Left forelimb (tissue), 1 donor: Measurements from ENCODE around the gene DGCR2.

Experiments
- DNase-seq: peaks from one replicate; pipeline ENCODE4 v3.0.0-alpha.2; 2018; ENCODE audit warnings: low spot score

Gene DGCR2

DNA sequence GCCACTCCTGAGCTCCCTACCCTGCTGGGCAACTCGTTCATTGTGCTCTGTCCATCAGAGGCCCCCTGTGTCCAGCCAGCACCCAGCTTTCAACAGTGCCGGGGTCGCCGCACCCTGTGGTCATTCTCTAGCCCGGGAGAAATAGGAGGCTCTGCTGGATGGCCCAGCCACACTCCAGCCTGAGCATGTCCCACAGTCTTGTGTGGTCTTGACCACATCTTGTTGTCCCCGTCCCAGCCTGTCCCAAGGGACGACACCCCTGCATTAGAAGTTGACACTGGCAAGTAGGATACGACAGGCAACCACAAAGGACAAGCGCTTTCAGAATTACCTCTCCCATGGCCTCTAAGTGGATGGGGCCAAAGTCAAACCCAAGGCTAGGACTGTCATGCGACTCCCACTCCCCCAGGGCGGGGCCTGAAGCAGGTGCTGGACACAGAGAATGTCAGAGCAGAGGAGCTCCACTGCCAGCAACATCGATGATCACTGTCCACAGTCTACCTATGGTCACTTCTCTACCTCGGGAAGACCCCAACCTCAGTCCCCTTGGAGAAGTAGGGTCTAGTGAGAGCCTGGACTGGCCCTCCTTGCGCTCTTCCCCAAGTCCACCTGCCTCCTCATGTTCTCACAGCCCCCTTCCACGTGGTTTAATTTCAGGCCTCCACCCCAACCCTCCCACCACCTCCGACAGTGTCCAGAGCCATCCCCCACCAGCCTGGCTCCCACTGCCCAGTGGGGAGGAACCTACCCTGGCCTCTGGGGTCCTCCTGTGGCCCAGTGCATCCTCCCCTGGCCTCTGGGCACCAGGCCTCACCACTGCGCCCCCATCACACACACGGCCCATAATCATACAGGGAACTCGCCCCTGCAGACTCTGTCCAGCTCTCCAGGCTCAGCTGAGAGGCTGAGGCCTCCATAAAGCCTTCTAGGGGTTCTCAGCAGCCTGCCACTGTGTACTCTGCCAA is 4.4 kb upstream of the DGCR2 start:
- no peak for DNase-seq

DNA sequence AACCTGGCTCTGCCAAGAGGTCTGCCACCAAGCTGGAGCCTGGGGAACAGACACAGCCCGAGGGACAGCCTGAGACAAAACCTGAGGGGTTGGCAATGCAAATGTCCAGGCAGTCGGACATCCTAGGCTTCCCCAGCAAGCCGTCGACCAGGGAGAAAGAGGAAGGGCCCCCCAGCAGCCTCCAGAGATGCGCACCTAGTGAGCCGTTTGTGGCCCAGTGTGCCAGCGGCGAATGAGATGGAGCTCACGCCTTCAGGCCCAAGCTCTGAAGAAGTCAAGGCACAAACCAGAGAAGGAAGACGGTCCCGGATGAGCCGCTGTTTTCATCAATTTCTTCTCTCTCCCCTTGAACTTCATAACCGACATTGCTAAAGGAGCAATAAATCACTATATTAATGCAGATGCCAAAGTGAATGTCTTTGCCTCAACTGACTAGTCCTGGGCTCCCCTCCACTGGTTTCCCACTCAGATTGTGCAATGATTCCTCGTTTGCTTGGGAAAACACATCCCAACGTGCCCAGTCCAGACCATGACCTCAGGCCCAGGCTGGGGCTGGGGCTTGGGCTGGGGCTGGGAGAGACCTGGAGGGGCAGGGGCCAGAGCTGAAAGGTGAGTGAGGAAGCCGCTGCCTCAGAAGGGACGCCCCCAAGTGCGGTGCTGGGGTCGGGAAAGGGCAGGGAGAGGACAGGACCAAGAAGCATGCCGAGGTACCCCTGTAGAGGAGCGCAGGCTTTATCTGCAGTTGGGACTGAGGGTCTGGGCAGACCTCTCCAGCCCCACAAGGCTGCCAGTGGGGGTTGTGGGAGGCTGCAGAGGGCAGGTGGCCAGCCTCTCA is 3.5 kb upstream of the DGCR2 start:
- DNase-seq = no peak

DNA sequence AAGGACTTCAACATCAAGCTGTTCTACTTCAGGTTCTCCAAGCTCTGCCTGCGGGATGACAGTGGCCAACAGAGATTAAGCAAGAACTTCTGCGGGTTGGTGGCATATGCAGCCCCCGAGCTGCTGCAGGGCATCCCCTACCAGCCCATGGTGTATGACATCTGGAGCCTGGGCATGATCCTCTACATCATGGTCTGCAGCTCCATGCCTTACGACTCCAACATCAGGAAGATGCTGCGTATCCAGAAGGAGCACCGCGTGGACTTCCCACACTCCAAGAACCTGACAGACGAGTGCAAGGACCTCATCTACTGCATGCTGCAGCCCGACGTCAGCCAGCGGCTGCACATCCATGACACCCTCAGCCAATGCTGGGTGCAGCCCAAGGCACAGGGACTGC is 2.8 kb upstream of the DGCR2 start:
- no peak for DNase-seq

DNA sequence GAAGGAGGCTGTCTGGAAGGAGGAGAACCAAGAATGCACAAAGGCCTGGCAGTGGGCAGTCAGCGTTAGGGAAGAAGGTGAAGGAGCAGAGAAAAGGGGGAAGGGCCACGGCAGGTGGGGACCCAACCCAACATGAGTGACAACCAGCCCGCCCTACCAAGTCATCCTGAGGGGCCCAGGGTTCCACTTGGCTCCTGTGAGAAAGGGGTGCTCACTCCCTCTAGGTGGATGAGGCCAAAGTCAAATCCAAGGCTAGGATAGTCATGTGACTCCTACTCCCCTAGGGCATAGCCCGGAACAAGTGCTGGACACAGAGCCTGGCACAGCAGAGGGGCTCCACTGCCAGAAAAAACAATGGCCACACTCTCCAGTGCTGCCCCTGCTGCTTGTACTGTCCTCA is 2.2 kb upstream of the DGCR2 start:
- no peak for DNase-seq

DNA sequence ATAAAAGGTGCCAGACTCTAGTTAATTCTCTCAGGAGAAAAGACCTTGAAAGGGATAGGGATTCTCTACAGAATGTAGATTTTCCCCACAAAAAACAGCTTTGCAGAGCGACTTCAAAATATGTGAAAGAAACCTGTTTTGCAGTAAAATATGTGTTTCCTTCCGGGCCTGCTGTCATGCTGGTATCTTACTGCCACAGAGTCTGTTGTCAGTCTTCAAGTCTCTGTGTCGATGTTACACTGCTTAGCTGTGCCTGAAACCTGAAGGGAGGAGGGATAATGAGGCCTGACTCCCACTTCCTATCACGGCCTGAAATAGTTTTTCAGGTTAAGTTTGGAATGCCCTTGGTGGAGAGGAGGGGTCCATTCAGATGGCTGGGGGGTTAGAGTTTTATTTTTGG is 1.7 kb upstream of the DGCR2 start:
- DNase-seq = no peak

DNA sequence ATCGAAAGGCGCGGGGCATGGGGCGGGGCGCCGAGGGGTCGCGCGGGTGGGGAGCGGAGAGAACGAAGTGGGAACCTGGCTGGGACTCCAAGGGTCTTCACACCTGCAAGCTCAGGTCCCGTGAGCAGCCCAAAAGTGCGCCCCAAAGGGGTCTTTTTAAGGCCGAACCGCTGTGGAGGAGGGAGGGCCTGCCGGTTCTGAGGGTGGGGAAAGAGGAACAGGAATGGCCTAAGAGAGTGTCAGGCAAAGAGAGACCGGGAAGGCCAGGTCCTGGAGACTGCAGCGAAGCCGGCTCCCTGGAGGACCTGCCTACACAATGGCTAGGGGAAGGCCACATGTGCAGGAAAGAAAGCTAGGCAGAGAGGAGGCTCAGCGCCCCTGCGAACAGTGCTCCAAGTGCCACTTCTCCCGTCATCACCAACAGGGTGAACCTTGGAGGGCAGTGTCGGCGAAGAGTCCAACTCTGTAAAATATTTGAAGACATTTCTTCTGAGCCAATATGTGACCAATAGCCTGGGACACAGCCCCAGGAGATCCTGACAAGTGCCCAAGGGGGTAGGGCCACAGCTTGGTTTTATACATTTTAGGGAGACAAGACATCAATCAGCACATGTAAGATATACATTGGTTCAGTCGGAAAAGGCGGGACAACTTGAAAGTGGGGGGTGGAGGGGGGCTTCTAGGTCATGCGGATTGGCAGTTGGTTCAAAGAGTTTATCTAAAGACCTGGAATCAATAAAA is 710 bp upstream of the DGCR2 start:
- peak; percentile 73 for DNase-seq

DNA sequence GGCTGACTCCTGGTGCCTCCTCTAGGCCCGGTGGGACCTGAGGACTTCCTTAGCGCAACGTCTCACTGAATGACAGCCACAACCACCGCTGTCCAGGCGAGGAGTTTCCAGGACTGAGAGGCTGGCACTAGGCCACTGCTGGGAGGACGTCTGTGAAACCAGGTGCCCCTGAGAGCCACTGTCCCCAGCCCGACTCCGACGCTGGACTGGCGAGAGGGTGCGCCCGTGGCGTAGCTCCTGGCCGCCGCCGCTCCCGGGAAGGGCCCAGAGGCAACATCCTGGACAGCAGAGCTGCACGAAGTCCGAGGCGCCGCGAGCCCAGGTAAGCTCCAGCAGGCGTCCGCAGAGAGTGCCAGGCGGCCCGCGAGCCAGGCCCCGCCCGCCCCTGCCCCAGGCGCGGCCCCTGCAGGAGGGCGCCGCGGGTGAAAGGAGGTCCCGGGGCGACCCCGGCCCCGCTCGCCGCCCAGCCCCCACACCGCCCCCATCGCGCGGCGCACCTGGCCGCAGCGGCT is 525 bp downstream of the DGCR2 start:
- DNase-seq = no peak

DNA sequence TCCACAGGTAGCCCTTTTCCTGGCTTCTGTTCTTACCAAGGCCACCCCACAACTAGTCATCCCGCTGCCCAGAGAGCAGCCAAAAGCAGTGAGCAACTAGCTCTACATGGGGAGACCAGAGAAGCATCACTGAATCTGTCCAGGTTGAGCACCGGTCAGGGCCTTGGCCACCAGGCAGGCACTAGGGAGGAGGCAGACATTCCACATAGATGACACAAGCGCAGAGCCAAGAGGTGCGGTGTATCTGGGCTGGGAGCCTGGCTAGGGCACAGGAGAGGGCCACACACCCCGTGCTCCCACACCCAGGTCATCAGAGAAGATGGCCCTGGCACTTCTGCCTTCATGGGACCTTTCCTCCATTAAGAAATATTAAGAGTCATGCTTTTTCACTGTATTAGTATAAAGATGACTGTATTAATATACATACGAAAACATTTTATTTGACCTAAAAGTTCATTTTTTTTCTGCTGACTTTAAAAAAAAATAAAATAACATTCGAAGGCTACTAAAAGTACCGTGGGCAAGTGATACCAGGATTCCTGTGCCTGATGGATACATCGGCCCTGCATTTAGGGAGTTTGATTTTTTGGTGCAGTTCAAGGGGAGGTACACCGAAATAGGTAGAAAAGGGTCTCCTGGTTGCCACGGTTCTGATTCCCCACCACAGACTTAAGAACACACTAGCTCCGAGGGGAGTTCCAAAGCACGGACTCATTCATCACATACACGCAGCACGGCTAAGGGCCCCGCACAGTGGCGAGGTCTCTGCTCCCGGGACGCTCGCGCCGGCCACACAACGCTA is 1.2 kb downstream of the DGCR2 start:
- no peak for DNase-seq

DNA sequence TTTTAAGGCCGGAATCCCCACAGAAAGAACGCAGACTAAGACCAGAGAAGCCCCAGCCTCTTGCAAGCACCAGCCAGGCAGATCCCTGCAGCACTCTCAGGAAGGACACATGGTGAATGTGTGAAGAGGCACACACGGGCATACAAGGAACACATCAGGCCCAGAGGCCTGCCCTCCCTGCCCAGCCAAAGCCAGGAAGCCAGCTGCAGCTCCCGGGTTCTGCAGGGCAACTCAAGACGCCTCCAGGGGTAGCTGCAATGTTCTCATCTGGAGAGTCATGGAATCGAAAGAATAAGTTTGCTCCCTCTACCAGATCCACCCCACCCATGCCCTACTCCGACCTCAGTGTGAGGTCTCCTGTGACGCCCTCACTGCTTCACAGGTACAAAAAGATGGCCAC is 2.3 kb downstream of the DGCR2 start:
- DNase-seq = no peak

DNA sequence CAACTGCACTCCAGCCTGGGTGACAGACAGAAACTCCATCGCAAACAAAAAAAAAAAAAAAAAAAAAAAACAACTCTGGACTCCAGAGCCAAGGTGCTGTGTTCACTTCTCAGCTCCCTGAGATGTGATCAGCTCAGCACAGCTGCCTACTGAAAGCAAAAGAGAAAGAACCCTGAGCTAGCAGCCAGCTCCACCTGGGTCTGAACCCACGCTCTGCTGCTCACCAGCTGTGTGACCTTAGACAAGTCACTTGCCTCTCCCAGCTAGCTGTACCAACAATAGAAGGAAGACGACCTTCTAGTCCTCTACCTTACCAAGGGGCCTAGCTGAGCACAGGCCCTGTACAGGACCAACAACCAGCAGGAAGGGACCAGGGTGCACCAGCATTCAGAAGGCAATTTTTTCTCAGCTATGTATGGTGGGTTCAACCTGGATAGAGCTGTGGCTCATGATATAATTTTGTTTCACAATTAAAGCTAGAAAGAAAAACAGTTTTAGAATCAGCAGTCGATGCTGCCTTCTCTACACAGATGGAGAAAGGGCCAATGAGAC is 3.8 kb downstream of the DGCR2 start:
- DNase-seq = no peak

DNA sequence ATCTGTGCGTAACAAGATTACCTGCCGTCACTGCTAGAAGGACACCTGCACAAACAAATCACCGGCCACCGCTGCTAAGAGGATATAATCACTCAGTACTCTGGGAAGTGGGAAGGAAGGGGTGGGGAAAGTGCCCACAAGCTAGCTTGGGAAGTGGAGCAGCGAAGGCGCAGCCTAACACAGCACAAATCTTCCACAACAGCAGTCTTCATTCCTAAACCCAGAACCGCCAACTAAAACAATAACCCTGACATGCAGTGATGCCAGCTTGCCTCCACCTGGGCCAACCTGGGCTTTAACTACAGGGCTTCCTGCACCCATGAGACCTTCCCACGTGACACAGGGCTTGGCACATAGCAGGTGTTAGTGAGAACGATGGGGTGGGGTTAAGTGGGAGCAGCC is 5.1 kb downstream of the DGCR2 start:
- no peak for DNase-seq

DNA sequence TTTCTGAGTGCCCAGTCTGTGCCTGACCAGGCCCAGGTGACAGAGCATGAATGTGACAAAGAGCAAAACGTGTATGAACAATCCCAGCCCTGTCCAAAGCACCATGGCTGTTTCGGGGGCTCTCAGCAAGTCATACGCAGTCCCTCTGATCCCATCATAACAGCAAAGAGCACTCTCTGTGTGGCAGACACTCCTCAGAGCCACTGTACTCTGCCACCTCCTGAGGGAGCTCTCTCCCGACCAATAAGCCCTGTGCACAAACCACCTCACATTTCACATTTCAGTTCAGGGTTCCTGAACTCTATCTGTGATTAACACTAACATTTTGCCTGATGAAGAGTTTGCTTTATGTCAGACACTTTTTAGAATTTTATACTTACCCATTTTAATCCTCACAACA is 6.6 kb downstream of the DGCR2 start:
- DNase-seq = peak; percentile 57

DNA sequence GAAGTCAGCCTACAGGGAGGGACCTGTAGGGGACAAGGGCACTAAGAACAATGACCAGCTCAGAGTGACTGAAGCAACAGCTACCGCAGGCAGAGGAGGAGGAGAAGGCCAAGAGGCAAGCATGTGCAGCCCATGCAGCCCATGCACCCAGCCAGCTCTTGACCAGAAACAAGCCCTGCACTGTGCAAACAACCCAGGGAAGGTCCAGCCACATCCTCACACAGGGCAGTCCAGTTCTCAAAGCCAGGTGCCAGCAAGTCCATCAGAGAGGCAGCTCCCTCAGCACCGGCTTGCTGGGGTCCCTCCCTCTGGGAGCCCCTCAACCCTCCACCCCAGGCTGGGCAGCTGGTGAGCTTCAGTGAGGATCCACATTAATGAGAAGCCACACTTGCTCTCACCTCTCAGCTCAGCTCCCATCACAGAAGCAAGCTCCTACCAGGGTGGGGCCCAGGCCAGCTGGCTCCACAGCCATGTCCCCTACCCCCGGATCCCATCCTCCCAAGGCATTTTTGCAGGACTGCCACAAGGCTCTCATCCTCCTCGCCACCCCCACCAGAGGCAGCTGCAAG is 7.1 kb downstream of the DGCR2 start:
- DNase-seq = peak; percentile 62

DNA sequence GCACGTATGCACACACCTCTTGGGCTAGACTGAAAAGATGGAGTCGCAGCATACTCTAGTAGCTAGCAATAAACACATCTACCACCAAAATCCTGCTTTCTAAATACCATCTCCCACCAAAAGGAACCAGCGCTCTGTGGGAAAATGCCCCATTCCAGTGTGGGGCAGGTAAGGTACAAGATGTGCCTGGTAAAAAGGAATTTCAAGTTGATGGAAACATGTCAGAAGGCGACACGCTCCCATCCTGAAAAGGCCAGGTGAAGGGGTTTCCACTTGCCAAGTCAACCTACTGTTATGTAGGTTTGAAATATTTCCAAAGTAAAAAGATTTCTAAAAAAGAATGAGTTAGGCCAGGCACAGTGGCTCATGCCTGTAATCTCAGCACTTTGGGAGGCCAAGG is 8.8 kb downstream of the DGCR2 start:
- DNase-seq = peak; percentile 18

DNA sequence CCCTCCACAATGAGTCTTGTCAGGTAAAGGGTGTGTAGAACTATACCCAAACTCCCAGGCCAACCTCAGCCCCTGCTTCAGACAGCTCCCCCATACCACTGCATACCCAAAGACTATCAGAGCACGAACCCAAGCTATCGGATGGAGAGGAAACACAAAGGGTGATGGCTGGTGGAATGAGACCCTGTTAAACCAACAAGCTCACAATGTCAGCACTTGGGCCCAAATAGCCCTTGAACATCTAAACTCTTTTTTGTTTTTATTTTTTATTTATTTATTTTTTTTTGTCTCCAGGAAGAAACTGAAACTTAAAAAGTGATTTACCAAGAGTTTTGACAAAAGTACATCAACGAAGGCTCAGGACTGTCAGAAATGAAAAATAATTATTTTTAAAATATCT is 10.6 kb downstream of the DGCR2 start:
- DNase-seq = no peak

DNA sequence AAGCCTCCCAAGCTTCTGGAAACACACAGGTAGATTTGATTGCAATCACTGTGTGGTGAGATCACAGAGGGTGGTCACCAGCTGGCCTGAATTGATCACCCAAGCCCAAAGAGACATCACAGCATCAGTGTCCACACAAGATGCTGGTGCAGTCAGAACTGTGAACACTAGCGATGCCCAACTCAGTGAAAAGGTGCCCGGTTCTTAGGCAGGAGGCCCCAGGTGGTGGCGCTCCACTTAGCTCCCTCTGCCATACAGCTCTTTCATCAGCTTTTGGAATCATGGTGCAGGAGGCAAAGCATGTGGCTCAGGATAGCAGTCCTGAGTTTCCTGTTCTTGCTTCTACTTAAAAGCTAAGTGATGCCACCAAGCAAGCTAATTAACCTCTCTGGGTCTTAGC is 11.1 kb downstream of the DGCR2 start:
- peak; percentile 26 for DNase-seq

DNA sequence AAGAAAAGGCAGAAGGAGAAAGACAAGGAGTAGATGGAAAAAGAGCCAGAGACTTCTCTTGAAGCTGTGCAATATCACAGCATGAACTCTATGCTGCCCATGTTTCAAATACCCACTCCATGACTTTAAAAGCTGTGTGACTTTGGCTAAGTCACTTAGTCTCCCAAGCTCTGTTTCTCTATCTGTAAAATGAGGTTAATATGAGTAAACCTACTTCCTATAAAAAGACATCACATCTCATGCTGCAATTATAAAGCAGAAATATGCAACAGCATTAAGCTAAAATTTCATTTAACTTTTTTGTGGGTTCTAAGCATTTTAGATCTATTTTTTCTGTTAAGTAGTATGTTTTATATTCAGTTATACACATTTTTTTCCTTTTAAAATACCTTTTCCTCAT is 11.6 kb downstream of the DGCR2 start:
- no peak for DNase-seq

DNA sequence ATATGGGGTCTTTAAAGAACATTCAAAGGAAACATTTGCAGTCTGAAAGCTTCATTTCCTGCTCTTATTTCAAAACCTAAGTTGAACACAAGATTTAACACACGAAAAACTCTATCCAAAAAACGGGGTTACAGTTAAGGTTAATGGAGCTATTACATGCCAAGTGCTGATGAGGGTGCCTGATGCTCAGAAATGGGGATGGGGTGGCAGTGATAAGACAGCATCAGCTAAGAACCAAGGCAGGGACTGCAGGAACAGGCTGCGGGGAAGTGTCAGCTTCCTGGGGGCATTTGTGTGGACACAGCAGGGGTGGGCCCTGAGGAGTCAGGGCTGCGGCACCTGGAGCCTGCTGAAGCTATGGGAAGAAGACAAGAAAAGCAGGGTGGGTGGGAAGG is 12.2 kb downstream of the DGCR2 start:
- DNase-seq = peak; percentile 37

DNA sequence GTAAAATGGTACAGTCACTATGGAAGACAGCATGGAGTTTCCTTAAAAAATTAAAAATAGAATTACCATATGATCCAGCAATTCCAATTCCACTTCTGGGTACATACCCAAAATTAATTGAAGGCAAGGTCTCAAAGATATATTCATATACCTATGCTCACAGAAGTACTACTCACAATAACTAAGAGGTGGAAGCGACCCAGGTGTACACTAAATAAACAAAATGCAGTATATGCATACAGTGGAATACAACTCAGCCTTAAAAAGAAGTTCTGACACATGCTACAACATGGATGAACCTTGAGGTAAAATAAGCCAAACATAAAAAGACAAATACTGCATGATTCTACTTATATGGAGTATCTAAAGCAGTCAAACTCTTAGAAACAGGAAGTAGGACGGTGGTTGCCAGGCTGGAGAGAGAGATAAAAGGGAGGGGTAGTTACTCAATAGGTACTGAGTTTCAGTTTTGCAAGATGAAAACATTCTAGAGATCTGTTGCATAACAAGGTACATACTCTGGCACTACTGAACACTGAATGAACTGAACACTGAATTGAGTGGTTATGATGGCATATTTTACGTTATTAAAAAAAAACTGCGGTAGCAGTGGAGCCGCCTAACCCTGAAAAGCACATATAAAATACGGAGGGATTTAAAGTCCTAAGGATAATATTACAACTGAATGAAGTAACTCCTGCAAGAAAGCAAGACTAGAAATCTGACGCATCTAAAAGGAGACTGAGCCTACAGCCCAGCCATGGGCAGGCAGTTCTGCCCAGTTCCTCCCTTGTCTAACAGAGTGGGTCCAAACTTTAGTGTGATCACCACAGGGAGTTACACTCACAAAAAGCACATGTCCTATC is 12.8 kb downstream of the DGCR2 start:
- DNase-seq = no peak

DNA sequence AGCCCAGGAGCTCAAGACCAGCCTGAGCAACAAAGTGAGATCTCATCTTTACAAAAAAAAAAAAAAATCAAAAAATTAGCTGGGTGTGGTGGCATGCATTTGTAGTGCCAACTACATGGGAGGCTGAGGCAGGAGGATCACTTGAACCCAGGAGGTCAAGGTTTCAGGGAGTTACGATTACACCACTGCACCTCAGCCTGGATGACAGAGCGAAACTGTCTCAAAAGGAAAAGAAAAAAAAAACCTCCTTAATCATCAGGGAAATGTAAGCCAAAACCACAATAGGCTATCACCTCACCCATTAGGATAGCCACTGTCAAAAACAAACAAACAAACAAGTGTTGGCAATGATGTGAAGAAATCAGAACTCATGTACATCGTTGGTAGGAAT is 13.4 kb downstream of the DGCR2 start:
- DNase-seq = no peak
